Cardiac muscle cell (in vitro differentiated cells and primary cell): ENCODE data around the gene CCDC102A. TPM values are rescaled to one million over a fixed set of nuclear protein-coding genes. Genes with fewer than 3 reads are reported as not detected.

ENCODE experiments used
- DNase-seq, 2 donors: peaks; one replicate each; pipeline versions ENCODE4 v3.0.0 to v3.0.0-alpha.2; 2010 to 2017; ENCODE audit warnings: low read depth in 1 of 2, low spot score in 1 of 2
- H3K27ac ChIP-seq: fragments of 200-600 bp; sonication (generic); 2 replicates; pipeline ENCODE4 v1.5.1; 2016
- H3K27me3 ChIP-seq: fragments of 200-600 bp; sonication (generic); 2 replicates; pipeline ENCODE4 v1.6.0; 2016; ENCODE audit warnings: control low read depth
- H3K36me3 ChIP-seq: fragments of 200-600 bp; sonication (generic); 2 replicates; pipeline ENCODE4 v1.5.1; 2016; ENCODE audit warnings: control low read depth
- H3K4me1 ChIP-seq: fragments of 200-600 bp; sonication (generic); 2 replicates; pipeline ENCODE4 v1.8.1; 2017; ENCODE audit warnings: low read depth, mild to moderate bottlenecking, mixed run types
- H3K4me3 ChIP-seq: fragments of 200-600 bp; sonication (generic); 2 replicates; pipeline ENCODE4 v1.5.1; 2016; ENCODE audit warnings: mild to moderate bottlenecking
- H3K9me3 ChIP-seq: fragments of 200-600 bp; sonication (generic); 2 replicates; pipeline ENCODE4 v1.5.1; 2017; ENCODE audit warnings: low read depth, mild to moderate bottlenecking, control low read depth
- CTCF ChIP-seq: IDR thresholded peaks from 2 replicates; pipeline ENCODE4 v1.5.1; 2012; ENCODE audit warnings: low read depth, mild to moderate bottlenecking, low read length
- polyA plus RNA-seq: library from polyadenylated mRNA; unstranded; fragments of >200 nt; fragmentation: Nextera tagmentation; extraction: Ambion mirVana; gene quantifications from 2 replicates; pipeline ENCODE4 v1.2.1, GENCODE V29; 2016
- total RNA-seq: library from RNA; depleted of rRNA; stranded (reverse); fragments of >200 nt; gene quantifications from 2 replicates; pipeline ENCODE4 v1.2.3, GENCODE V29; 2016

Gene CCDC102A
- total and polyA plus RNA-seq, 2 experiments from 2014 or later, result 30.1 to 51.9 TPM

GRCh38 chr16:57478396-57479204 is 57.8 kb downstream of the CCDC102A start:
- no peak for DNase-seq
- H3K27ac ChIP-seq, result peak overlapping the region; percentile 95
- no peaks in the 10 kb centered on the region for H3K9me3 ChIP-seq
- peaks cover 79% of the 10 kb centered on the region for H3K4me1 ChIP-seq
- H3K4me3 ChIP-seq, result peak overlapping the region; percentile 100
- TF ChIP-seq CTCF, result no peak
- peaks cover 64% of the 10 kb centered on the region for H3K36me3 ChIP-seq
- H3K27me3 ChIP-seq, result no peaks in the 10 kb centered on the region

- H3K4me3 ChIP-seq, result peak overlapping the region; percentile 100
- peaks cover 79% of the 10 kb centered on the region for H3K4me1 ChIP-seq
- TF ChIP-seq CTCF, result no peak
- DNase-seq, result peak in 1 of 2 donors; percentile 46
- peak overlapping the region; percentile 95 for H3K27ac ChIP-seq
- H3K27me3 ChIP-seq, result no peaks in the 10 kb centered on the region
- H3K36me3 ChIP-seq, result peaks cover 73% of the 10 kb centered on the region
- no peaks in the 10 kb centered on the region for H3K9me3 ChIP-seq
These were observed 58.7 kb downstream of the CCDC102A start for GRCh38 chr16:57477531-57478202.

DNA sequence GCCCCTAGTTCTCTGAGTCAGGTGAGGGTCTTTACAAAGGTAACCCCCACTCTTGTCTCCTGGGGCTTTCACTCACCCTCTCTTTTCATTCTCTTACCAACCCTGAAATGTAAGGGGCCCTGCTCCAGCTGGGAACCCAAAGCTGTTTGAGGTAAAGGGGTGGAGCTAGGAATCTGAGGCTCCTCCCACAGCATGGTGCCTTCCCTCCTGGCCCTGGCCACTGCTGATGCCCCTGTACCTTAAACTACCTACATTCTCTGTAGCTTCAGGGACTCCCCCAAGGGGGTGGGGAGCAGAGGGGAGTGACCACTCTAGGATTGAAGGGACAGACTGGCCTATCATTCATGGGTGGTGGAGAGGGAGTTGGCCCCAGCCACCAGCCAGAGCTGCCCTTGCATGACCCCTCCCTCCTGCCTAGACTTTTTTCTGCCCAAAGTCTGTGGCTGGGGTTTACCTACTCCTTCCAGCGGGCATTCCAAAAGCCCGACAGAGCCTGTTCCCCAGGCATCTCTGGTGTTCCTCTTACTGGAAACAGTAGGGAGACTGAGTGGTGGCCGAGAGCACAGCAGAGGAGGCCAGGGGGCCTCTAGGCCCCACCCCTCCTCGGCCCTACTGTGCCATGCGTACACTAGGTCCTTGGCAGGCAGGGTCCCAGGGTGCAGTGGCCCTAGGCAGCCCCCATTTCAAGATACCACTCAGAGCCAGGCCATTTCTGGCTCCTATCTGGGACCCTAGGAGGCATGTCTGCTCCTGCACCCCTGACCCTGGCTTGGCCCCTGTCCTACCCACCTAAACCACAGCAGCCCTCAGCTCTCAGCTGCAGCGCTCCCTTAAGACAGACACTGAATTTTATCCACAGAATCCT is 59.6 kb downstream of the CCDC102A start:
- Histone ChIP-seq H3K4me1 (peaks cover 79% of the 10 kb centered on the region), H3K27ac (peak overlapping the region; percentile 95), H3K27me3 (no peaks in the 10 kb centered on the region), H3K9me3 (no peaks in the 10 kb centered on the region), H3K36me3 (peaks cover 75% of the 10 kb centered on the region), H3K4me3 (peak overlapping the region; percentile 100)
- no peak for TF ChIP-seq CTCF
- DNase-seq, result peak in 1 of 2 donors; percentile 32

DNA sequence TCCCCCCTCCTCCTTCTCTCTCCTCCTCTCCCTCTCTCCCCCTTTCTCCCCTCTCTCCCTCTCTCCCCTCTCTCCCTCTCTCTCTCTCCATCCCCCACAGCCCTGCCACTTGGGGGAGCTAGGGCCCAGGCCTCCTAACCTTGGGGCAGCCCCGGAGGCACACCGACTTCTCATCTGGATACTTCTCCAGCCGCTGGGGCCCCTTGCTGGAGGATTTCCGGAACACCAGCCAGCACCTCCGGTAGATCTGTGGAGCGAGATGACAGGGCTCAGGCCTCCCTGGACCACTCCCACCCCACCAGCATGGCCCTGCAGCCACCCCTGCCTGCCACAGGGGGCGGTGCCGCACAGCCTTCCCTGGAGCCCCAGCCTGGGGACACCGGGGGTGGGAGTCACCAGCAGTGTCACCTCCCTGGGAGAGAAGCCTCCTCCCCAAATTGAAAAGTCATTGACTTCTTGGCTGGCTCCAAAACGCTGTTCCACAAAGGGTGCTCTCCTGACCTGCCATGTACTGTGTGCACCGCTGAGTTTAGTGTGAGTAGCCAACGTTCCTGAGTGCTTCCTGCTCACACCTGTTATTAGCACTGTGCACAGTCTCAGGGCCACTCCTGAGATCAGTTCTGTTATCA is 60.5 kb downstream of the CCDC102A start:
- peaks cover 69% of the 10 kb centered on the region for H3K4me1 ChIP-seq
- peak overlapping the region; percentile 95 for H3K27ac ChIP-seq
- H3K27me3 ChIP-seq, result no peaks in the 10 kb centered on the region
- H3K9me3 ChIP-seq, result no peaks in the 10 kb centered on the region
- H3K4me3 ChIP-seq, result peak overlapping the region; percentile 100
- peaks cover 72% of the 10 kb centered on the region for H3K36me3 ChIP-seq
- TF ChIP-seq CTCF, result peak; percentile 77
- peak; percentile 64 to 77 for DNase-seq
